Uterus (tissue), 4 donors: ENCODE data around the gene P2RY8. TPM values are rescaled to one million over a fixed set of nuclear protein-coding genes. Genes with fewer than 3 reads are reported as not detected.
"Not testable (repeated sequence)": the region's sequence is repeated elsewhere in the genome, so short reads cannot be mapped to it uniquely, and the experiment has no call there.

Experiments used
- DNase-seq, 2 donors: peaks; one replicate each; pipeline ENCODE4 v3.0.0-alpha.2; 2019 to 2020
- H3K27ac ChIP-seq, 2 donors: fragments of 200-600 bp; sonication (generic); 1 replicate in 1 of 2; 2 replicates in 1 of 2; pipeline ENCODE4 v1.5.1; 2016 to 2018
- H3K27me3 ChIP-seq, 2 donors: fragments of 200-600 bp; sonication (generic); one replicate each; pipeline ENCODE4 v1.5.1; 2018 to 2019; ENCODE audit warnings: control low read depth in 1 of 2
- H3K36me3 ChIP-seq, 2 donors: fragments of 200-600 bp; sonication (generic); one replicate each; pipeline ENCODE4 v1.5.1; 2019; ENCODE audit warnings: control low read depth in 1 of 2
- H3K4me1 ChIP-seq, 2 donors: fragments of 200-600 bp; sonication (generic); one replicate each; pipeline ENCODE4 v1.5.1; 2018 to 2019; ENCODE audit warnings: control low read depth in 1 of 2
- H3K4me3 ChIP-seq, 2 donors: fragments of 200-600 bp; sonication (generic); 1 replicate in 1 of 2; 2 replicates in 1 of 2; pipeline ENCODE4 v1.5.1; 2018 to 2019; ENCODE audit warnings: mild to moderate bottlenecking in 1 of 2
- H3K9me3 ChIP-seq, 2 donors: fragments of 200-600 bp; sonication (generic); one replicate each; pipeline ENCODE4 v1.5.1; 2019; ENCODE audit warnings: control low read depth in 1 of 2
- CTCF ChIP-seq, 4 experiments: fragments of 200-600 bp in 2 of 4; fragments of 450-650 bp in 2 of 4; sonication (generic) in 2 of 4; IDR thresholded peaks; one replicate each; pipeline ENCODE4 v1.5.1; 2016 to 2019; ENCODE audit warnings: antibody characterized with exemption in 4 of 4, mild to moderate bottlenecking in 2 of 4, moderate library complexity in 1 of 4
- POLR2A ChIP-seq, 2 donors: fragments of 450-650 bp; IDR thresholded peaks; one replicate each; pipeline ENCODE4 v1.6.1; 2016; ENCODE audit warnings: antibody characterized with exemption in 2 of 2, mild to moderate bottlenecking in 1 of 2, moderate library complexity in 1 of 2
- intact Hi-C: fragments of 100-400 bp; cut with DNase I; formaldehyde crosslinking; loops from one replicate; pipeline ENCODE4 v1.15.1; 2023; ENCODE audit warnings: low total_unique reads
- total RNA-seq, 4 donors: library from RNA; depleted of rRNA in 3 of 4; stranded (reverse); fragments of >200 nt in 3 of 4; gene quantifications; one replicate each; pipeline versions ENCODE4 v1.1.0 to v1.2.4, GENCODE V29; 2014 to 2023
- donor health status: DM: yes; HTN: yes; CAD: no.

Gene P2RY8
- total RNA-seq, 4 donors from 2014 or later: 0.59 to 3.6 (median 0.90) TPM; not detected in 1

- Histone ChIP-seq H3K36me3 (no peaks in the 10 kb centered on the region), H3K9me3 (no peaks in the 10 kb centered on the region), H3K27ac (no peak overlapping the region), H3K27me3 (no peaks in the 10 kb centered on the region), H3K4me1 (no peaks in the 10 kb centered on the region), H3K4me3 (no peak overlapping the region)
- intact Hi-C loops: no loop called here
- TF ChIP-seq CTCF (IDR thresholded peaks at IDR 0.05) (no peak), POLR2A (IDR thresholded peaks at IDR 0.05) (no peak)
- no peak for DNase-seq
Measured at GRCh38 chrX:1551959-1552546, 15.1 kb upstream of the P2RY8 start.

GRCh38 chrX:1546691-1547251 lies 9.8 kb upstream of the P2RY8 start:
- H3K4me3 ChIP-seq: no peak overlapping the region
- H3K27me3 ChIP-seq: no peaks in the 10 kb centered on the region
- no peak for TF ChIP-seq POLR2A (IDR thresholded peaks at IDR 0.05)
- TF ChIP-seq CTCF (IDR thresholded peaks at IDR 0.05): no peak
- H3K4me1 ChIP-seq: no peaks in the 10 kb centered on the region
- DNase-seq: no peak
- H3K27ac ChIP-seq: peak overlapping the region in 1 of 2 donors; percentile 17
- no peaks in the 10 kb centered on the region for H3K36me3 ChIP-seq
- H3K9me3 ChIP-seq: no peaks in the 10 kb centered on the region
- intact Hi-C loops: no loop called here

- intact Hi-C loops: no loop called here
- TF ChIP-seq POLR2A (IDR thresholded peaks at IDR 0.05) (no peak), CTCF (IDR thresholded peaks at IDR 0.05) (no peak)
- H3K36me3 ChIP-seq: no peaks in the 10 kb centered on the region
- no peak overlapping the region for H3K27ac ChIP-seq
- H3K4me3 ChIP-seq: no peak overlapping the region
- H3K9me3 ChIP-seq: no peaks in the 10 kb centered on the region
- H3K4me1 ChIP-seq: no peaks in the 10 kb centered on the region
- no peak for DNase-seq
- no peaks in the 10 kb centered on the region for H3K27me3 ChIP-seq
Measured at GRCh38 chrX:1545776-1546408, 8.9 kb upstream of the P2RY8 start.

- Histone ChIP-seq H3K4me1 (no peaks in the 10 kb centered on the region), H3K4me3 (no peak overlapping the region), H3K27me3 (no peaks in the 10 kb centered on the region), H3K9me3 (no peaks in the 10 kb centered on the region), H3K36me3 (no peaks in the 10 kb centered on the region), H3K27ac (no peak overlapping the region)
- DNase-seq: no peak
- intact Hi-C loops: no loop called here
- TF ChIP-seq POLR2A (IDR thresholded peaks at IDR 0.05): no peak
- TF ChIP-seq CTCF (IDR thresholded peaks at IDR 0.05): no peak
Measured at GRCh38 chrX:1542994-1543725, 6.2 kb upstream of the P2RY8 start.

GRCh38 chrX:1539146-1539545 lies 2.2 kb upstream of the P2RY8 start:
- H3K36me3 ChIP-seq, DNase-seq, H3K27ac ChIP-seq, H3K27me3 ChIP-seq, H3K9me3 ChIP-seq, H3K4me1 ChIP-seq, H3K4me3 ChIP-seq, intact Hi-C loops: not testable (repeated sequence)

GRCh38 chrX:1537716-1538090 lies 718 bp upstream of the P2RY8 start:
- intact Hi-C loops, H3K4me1 ChIP-seq, H3K36me3 ChIP-seq, H3K27me3 ChIP-seq, H3K4me3 ChIP-seq, DNase-seq, H3K27ac ChIP-seq, H3K9me3 ChIP-seq: not testable (repeated sequence)
